ENCODE data around the gene MMP14. TPM values are rescaled to one million over a fixed set of nuclear protein-coding genes. Genes with fewer than 3 reads are reported as not detected.

MMP14 gene
- total RNA-seq, 2 donors from 2014 or later = 181 to 220 TPM

GRCh38 chr14:22813145-22813544, 23.2 kb upstream of the MMP14 start:
- Histone ChIP-seq H3K4me3 (ENCODE audit: low read length) (no peak overlapping the region), H3K36me3 (ENCODE audit: control insufficient read depth, insufficient read depth, low read length) (no peaks in the 10 kb centered on the region), H3K27me3 (ENCODE audit: control insufficient read depth, insufficient read depth, low read length, poor library complexity, severe bottlenecking) (no peaks in the 10 kb centered on the region), H3K9me3 (ENCODE audit: control insufficient read depth, low read length) (no peaks in the 10 kb centered on the region), H3K9ac (ENCODE audit: extremely low read depth, low read length, poor library complexity, severe bottlenecking) (no peak overlapping the region), H3K27ac (ENCODE audit: low read depth, low read length) (no peak overlapping the region), H3K4me1 (ENCODE audit: control insufficient read depth, insufficient read depth, low read length) (peaks cover 3% of the 10 kb centered on the region)
- Mint-ChIP-seq H3K4me1 (peaks cover 24% of the 10 kb centered on the region), H3K27ac (no peak overlapping the region), H3K36me3 (ENCODE audit: low read depth) (no peaks in the 10 kb centered on the region), H3K4me3 (no peak overlapping the region), H3K9me3 (no peaks in the 10 kb centered on the region), H3K27me3 (ENCODE audit: insufficient read depth) (no peaks in the 10 kb centered on the region)
- TF ChIP-seq CTCF (conservative IDR thresholded peaks at IDR 0.05) = no peak
- 57 to 78% methylated on average over 4 to 9 of the region's 9 CpGs for WGBS, 2 experiments (ENCODE audit: insufficient coverage in 1 of 2, insufficient read length in 1 of 2)
- no peak for DNase-seq

GRCh38 chr14:22814373-22814772, 22.0 kb upstream of the MMP14 start:
- H3K9me3 Mint-ChIP-seq = no peaks in the 10 kb centered on the region
- no peak overlapping the region for H3K9ac ChIP-seq (ENCODE audit: extremely low read depth, low read length, poor library complexity, severe bottlenecking)
- peak overlapping the region; percentile 73 for H3K4me3 ChIP-seq (ENCODE audit: low read length)
- no peaks in the 10 kb centered on the region for H3K27me3 ChIP-seq (ENCODE audit: control insufficient read depth, insufficient read depth, low read length, poor library complexity, severe bottlenecking)
- 85 to 97% methylated on average over 7 of the region's 7 CpGs for WGBS, 2 experiments (ENCODE audit: insufficient coverage in 1 of 2, insufficient read length in 1 of 2)
- no peak for TF ChIP-seq CTCF (conservative IDR thresholded peaks at IDR 0.05)
- H3K27ac ChIP-seq (ENCODE audit: low read depth, low read length) = no peak overlapping the region
- peaks cover 31% of the 10 kb centered on the region for H3K4me1 Mint-ChIP-seq
- no peaks in the 10 kb centered on the region for H3K36me3 Mint-ChIP-seq (ENCODE audit: low read depth)
- no peaks in the 10 kb centered on the region for H3K9me3 ChIP-seq (ENCODE audit: control insufficient read depth, low read length)
- peak overlapping the region; percentile 24 for H3K4me3 Mint-ChIP-seq
- H3K27ac Mint-ChIP-seq = no peak overlapping the region
- peaks cover 3% of the 10 kb centered on the region for H3K4me1 ChIP-seq (ENCODE audit: control insufficient read depth, insufficient read depth, low read length)
- no peaks in the 10 kb centered on the region for H3K36me3 ChIP-seq (ENCODE audit: control insufficient read depth, insufficient read depth, low read length)
- DNase-seq = no peak
- no peaks in the 10 kb centered on the region for H3K27me3 Mint-ChIP-seq (ENCODE audit: insufficient read depth)

GRCh38 chr14:22814941-22815713, 21.3 kb upstream of the MMP14 start, which contains the start of gene SLC7A7:
TSS of gene SLC7A7 (minus strand) at chr14:22815435. CDS start at chr14:22813398, 2,037 bp downstream.
- Histone ChIP-seq H3K4me3 (ENCODE audit: low read length) (peak within 1 kb of the TSS; percentile 73), H3K27me3 (ENCODE audit: control insufficient read depth, insufficient read depth, low read length, poor library complexity, severe bottlenecking) (no peaks in the 10 kb centered on the region), H3K9ac (ENCODE audit: extremely low read depth, low read length, poor library complexity, severe bottlenecking) (no peak within 1 kb of the TSS), H3K27ac (ENCODE audit: low read depth, low read length) (no peak within 1 kb of the TSS), H3K36me3 (ENCODE audit: control insufficient read depth, insufficient read depth, low read length) (no peaks in the 10 kb centered on the region), H3K9me3 (ENCODE audit: control insufficient read depth, low read length) (no peaks in the 10 kb centered on the region), H3K4me1 (ENCODE audit: control insufficient read depth, insufficient read depth, low read length) (peaks cover 8% of the 10 kb centered on the region)
- peak; percentile 70 for DNase-seq
- H3K36me3 Mint-ChIP-seq (ENCODE audit: low read depth) = no peaks in the 10 kb centered on the region
- peaks cover 39% of the 10 kb centered on the region for H3K4me1 Mint-ChIP-seq
- H3K27ac Mint-ChIP-seq = peak within 1 kb of the TSS; percentile 76
- H3K27me3 Mint-ChIP-seq (ENCODE audit: insufficient read depth) = no peaks in the 10 kb centered on the region
- 71 to 73% methylated on average over 8 to 10 of the region's 10 CpGs for WGBS, 2 experiments (ENCODE audit: insufficient coverage in 1 of 2, insufficient read length in 1 of 2)
- H3K4me3 Mint-ChIP-seq = peak within 1 kb of the TSS; percentile 24
- no peaks in the 10 kb centered on the region for H3K9me3 Mint-ChIP-seq
- no peak for TF ChIP-seq CTCF (conservative IDR thresholded peaks at IDR 0.05)
